DOHH2 (cell line): Measurements from ENCODE around the gene SCUBE2.

Source experiments
- EZH2phosphoT487 ChIP-seq: fragments of 200-600 bp; sonication (generic); IDR thresholded peaks from 2 replicates; pipeline ENCODE4 v1.6.1; 2017; ENCODE audit warnings: borderline replicate concordance, mild to moderate bottlenecking, antibody characterized with exemption, low read length, moderate library complexity, mixed read lengths
- TF ChIP-seq, protein P1 (sequence below): fragments of 200-600 bp; sonication (generic); IDR thresholded peaks from one replicate; pipeline ENCODE4 v1.5.1; 2014; ENCODE audit warnings: antibody characterized with exemption, mild to moderate bottlenecking, low read depth, low read length; ENCODE audit not compliant: poor library complexity, severe bottlenecking

DNA sequence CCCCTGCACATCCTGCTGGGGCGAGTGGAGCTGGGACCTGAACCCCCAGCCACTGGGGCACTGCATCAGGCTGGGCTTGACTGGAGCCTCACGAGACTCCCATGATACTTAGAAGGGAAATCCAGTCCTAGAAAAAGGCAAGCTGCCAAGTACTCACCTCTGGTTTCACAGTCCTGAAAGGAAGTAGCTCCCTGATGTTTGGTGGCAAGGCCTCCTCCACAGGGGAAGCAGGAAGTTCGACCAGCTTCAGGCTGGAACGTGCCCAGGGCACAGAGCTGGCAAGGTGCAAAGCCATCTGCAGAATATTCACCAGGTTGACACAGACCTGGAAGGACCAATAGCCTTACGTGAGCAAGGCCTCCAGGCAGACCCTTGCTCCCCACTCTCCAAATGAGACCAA is 60.8 kb downstream of the SCUBE2 start:
- TF ChIP-seq, protein P1, sequence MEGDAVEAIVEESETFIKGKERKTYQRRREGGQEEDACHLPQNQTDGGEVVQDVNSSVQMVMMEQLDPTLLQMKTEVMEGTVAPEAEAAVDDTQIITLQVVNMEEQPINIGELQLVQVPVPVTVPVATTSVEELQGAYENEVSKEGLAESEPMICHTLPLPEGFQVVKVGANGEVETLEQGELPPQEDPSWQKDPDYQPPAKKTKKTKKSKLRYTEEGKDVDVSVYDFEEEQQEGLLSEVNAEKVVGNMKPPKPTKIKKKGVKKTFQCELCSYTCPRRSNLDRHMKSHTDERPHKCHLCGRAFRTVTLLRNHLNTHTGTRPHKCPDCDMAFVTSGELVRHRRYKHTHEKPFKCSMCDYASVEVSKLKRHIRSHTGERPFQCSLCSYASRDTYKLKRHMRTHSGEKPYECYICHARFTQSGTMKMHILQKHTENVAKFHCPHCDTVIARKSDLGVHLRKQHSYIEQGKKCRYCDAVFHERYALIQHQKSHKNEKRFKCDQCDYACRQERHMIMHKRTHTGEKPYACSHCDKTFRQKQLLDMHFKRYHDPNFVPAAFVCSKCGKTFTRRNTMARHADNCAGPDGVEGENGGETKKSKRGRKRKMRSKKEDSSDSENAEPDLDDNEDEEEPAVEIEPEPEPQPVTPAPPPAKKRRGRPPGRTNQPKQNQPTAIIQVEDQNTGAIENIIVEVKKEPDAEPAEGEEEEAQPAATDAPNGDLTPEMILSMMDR, result no peak
- no peak for TF ChIP-seq EZH2phosphoT487
